Natural killer cell (primary cell): Measurements from ENCODE around the gene PIGK. TPM values are rescaled to one million over a fixed set of nuclear protein-coding genes. Genes with fewer than 3 reads are reported as not detected.

Experiments
- ATAC-seq, 3 donors: fragments of 150-1000 bp in 2 of 3; fragments of 200-7000 bp in 1 of 3; cut with Tn5 transposase; 1 replicate in 1 of 3; 2 replicates in 2 of 3; pipeline ENCODE4 v1.10.0; 2021; ENCODE audit warnings: mild to moderate bottlenecking in 2 of 3, moderate library complexity in 2 of 3
- DNase-seq, 2 donors: peaks; one replicate each; pipeline versions ENCODE4 v3.0.0 to v3.0.0-alpha.2; 2013 to 2021; ENCODE audit warnings: mixed read lengths in 1 of 2
- H3K27ac ChIP-seq: one replicate; pipeline ENCODE4 v1.5.1; 2013; ENCODE audit warnings: mild to moderate bottlenecking, low read length
- H3K27me3 ChIP-seq: one replicate; pipeline ENCODE4 v1.6.1; 2013; ENCODE audit warnings: low read length; ENCODE audit not compliant: control insufficient read depth, insufficient read depth
- H3K36me3 ChIP-seq: one replicate; pipeline ENCODE4 v1.6.1; 2013; ENCODE audit warnings: low read length; ENCODE audit not compliant: control insufficient read depth, insufficient read depth
- H3K4me1 ChIP-seq: one replicate; pipeline ENCODE4 v1.6.1; 2013; ENCODE audit warnings: low read length; ENCODE audit not compliant: control insufficient read depth, insufficient read depth
- H3K4me3 ChIP-seq: one replicate; pipeline ENCODE4 v1.5.1; 2013; ENCODE audit warnings: low read length
- H3K9me3 ChIP-seq: one replicate; pipeline ENCODE4 v1.6.1; 2013; ENCODE audit warnings: low read length; ENCODE audit not compliant: control insufficient read depth, insufficient read depth
- H3K27ac Mint-ChIP-seq, 2 donors: one replicate each; pipeline ENCODE4 v1.8.0; 2022; ENCODE audit warnings: mild to moderate bottlenecking in 2 of 2, mixed read lengths in 2 of 2, moderate library complexity in 1 of 2
- H3K27me3 Mint-ChIP-seq, 2 donors: one replicate each; pipeline ENCODE4 v1.8.0; 2022; ENCODE audit warnings: low read depth in 2 of 2, mixed read lengths in 2 of 2
- H3K36me3 Mint-ChIP-seq: one replicate; pipeline ENCODE4 v1.8.0; 2022; ENCODE audit warnings: mixed read lengths
- H3K4me1 Mint-ChIP-seq, 2 donors: one replicate each; pipeline ENCODE4 v1.8.0; 2022; ENCODE audit warnings: mixed read lengths in 2 of 2
- H3K4me3 Mint-ChIP-seq: one replicate; pipeline ENCODE4 v1.8.0; 2022; ENCODE audit warnings: mild to moderate bottlenecking, moderate library complexity, mixed read lengths
- H3K9me3 Mint-ChIP-seq, 2 donors: one replicate each; pipeline ENCODE4 v1.8.0; 2022; ENCODE audit warnings: mixed read lengths in 2 of 2
- WGBS: methylation state at CpG from one replicate; pipeline ENCODE4 v1.1.7; 2013; ENCODE audit warnings: missing lambda C conversion rate; ENCODE audit not compliant: insufficient coverage; 5-methylcytosine and 5-hydroxymethylcytosine counted together
- intact Hi-C: fragments of 100-400 bp; cut with micrococcal nuclease; formaldehyde crosslinking; loops from one replicate; pipeline ENCODE4 v1.14.2; 2022
- total RNA-seq, 4 donors: library from RNA; stranded (reverse); fragments of 120-200 nt in 1 of 4; gene quantifications; one replicate each; pipeline versions ENCODE4 v1.2.3 to v1.2.4, GENCODE V29; 2013 to 2022
- TF ChIP-seq, protein P1 (sequence below): fragments of 200-600 bp; IDR thresholded peaks from one replicate; pipeline ENCODE4 v1.8.0; 2022; ENCODE audit warnings: antibody characterized with exemption

Gene PIGK
- total RNA-seq, 3 donors from 2014 or later (not counting 1 experiment from before 2014, with no cell fraction given): 25.4 to 29.9 (median 27.8) TPM

GRCh38 chr1:77133731-77134358, 85.4 kb downstream of the PIGK start:
- Mint-ChIP-seq H3K27ac (no peak overlapping the region), H3K9me3 (no peaks in the 10 kb centered on the region), H3K4me3 (no peak overlapping the region), H3K36me3 (no peaks in the 10 kb centered on the region), H3K27me3 (no peaks in the 10 kb centered on the region), H3K4me1 (no peaks in the 10 kb centered on the region)
- Histone ChIP-seq H3K9me3 (no peaks in the 10 kb centered on the region), H3K4me1 (no peaks in the 10 kb centered on the region), H3K4me3 (no peak overlapping the region), H3K27ac (no peak overlapping the region), H3K36me3 (no peaks in the 10 kb centered on the region), H3K27me3 (no peaks in the 10 kb centered on the region)
- DNase-seq: no peak
- ATAC-seq: no peak
- WGBS: 92% methylated on average over 2 of the region's 3 CpGs
- intact Hi-C loops: no loop called here
- TF ChIP-seq, protein P1, sequence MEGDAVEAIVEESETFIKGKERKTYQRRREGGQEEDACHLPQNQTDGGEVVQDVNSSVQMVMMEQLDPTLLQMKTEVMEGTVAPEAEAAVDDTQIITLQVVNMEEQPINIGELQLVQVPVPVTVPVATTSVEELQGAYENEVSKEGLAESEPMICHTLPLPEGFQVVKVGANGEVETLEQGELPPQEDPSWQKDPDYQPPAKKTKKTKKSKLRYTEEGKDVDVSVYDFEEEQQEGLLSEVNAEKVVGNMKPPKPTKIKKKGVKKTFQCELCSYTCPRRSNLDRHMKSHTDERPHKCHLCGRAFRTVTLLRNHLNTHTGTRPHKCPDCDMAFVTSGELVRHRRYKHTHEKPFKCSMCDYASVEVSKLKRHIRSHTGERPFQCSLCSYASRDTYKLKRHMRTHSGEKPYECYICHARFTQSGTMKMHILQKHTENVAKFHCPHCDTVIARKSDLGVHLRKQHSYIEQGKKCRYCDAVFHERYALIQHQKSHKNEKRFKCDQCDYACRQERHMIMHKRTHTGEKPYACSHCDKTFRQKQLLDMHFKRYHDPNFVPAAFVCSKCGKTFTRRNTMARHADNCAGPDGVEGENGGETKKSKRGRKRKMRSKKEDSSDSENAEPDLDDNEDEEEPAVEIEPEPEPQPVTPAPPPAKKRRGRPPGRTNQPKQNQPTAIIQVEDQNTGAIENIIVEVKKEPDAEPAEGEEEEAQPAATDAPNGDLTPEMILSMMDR: no peak

DNA sequence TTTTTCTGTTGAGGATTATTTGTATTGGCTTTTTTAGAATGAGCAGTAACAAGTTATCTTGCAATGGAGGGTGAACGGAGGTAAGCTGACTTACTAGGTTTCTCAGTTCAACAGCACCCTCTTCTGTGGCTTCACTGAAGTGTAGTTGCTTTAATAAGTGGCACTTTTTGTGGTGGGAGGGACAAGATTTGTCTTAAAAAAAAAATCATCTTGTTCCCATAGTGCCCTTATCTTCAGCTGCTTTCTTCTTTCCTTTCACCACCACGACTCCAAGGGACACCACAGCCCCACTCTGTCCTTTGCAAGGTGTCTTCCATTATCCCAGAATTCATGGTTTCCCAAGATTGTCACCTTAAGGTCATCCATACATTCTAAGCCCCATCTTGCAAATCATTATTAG, 92.9 kb downstream of the PIGK start:
- TF ChIP-seq, protein P1: peak; percentile 9
- Histone ChIP-seq H3K4me3 (no peak overlapping the region), H3K4me1 (no peaks in the 10 kb centered on the region), H3K36me3 (no peaks in the 10 kb centered on the region), H3K27ac (no peak overlapping the region), H3K27me3 (no peaks in the 10 kb centered on the region), H3K9me3 (no peaks in the 10 kb centered on the region)
- DNase-seq (peak in 1 of 2 donors; percentile 63), ATAC-seq (peak in 2 of 3 donors; percentile 31 to 50)
- Mint-ChIP-seq H3K27ac (no peak overlapping the region), H3K27me3 (no peaks in the 10 kb centered on the region), H3K4me3 (no peak overlapping the region), H3K36me3 (no peaks in the 10 kb centered on the region), H3K9me3 (no peaks in the 10 kb centered on the region), H3K4me1 (peaks cover 0 to 4% of the 10 kb centered on the region in 2 donors)
- intact Hi-C loops: loop anchor here (1.0 kb wide), 1 partner anchor 972 kb away; no protein-coding TSS in a partner anchor
- 19% methylated on average over 2 of the region's 2 CpGs for WGBS

GRCh38 chr1:77121503-77121902, 97.7 kb downstream of the PIGK start:
- no peaks in the 10 kb centered on the region for H3K9me3 ChIP-seq
- H3K9me3 Mint-ChIP-seq: no peaks in the 10 kb centered on the region
- H3K4me3 ChIP-seq: no peak overlapping the region
- DNase-seq: no peak
- H3K27ac ChIP-seq: no peak overlapping the region
- intact Hi-C loops: no loop called here
- H3K4me1 Mint-ChIP-seq: peaks cover 0 to 3% of the 10 kb centered on the region in 2 donors
- 100% methylated on average over 1 of the region's 1 CpG for WGBS
- H3K27me3 Mint-ChIP-seq: no peaks in the 10 kb centered on the region
- H3K27ac Mint-ChIP-seq: no peak overlapping the region
- H3K4me3 Mint-ChIP-seq: no peak overlapping the region
- no peaks in the 10 kb centered on the region for H3K4me1 ChIP-seq
- TF ChIP-seq, protein P1: no peak
- peaks cover 17% of the 10 kb centered on the region for H3K36me3 Mint-ChIP-seq
- peaks cover 7% of the 10 kb centered on the region for H3K36me3 ChIP-seq
- no peak for ATAC-seq
- H3K27me3 ChIP-seq: no peaks in the 10 kb centered on the region

DNA sequence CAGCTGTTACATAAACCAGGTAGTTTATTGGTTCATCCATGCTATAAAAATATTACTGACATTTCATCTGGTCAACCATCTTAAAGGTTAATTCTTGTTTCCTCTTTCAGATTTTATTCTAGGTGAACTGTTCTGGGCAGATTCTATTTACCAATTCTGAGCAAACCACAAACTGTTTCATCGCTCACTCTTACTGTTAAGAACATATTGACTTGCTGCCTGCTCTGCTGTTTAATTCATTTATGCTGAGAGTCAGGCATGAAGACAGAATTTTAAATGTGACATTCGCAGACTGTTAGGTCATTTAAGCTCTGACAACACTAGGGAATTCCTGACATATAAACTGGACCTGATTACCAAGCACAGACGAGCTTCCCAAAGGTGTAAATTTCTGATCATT, 98.3 kb downstream of the PIGK start:
- Mint-ChIP-seq H3K4me1 (no peaks in the 10 kb centered on the region), H3K36me3 (peaks cover 17% of the 10 kb centered on the region), H3K4me3 (no peak overlapping the region), H3K27me3 (no peaks in the 10 kb centered on the region), H3K27ac (no peak overlapping the region), H3K9me3 (no peaks in the 10 kb centered on the region)
- no peak for DNase-seq
- TF ChIP-seq, protein P1: no peak
- Histone ChIP-seq H3K9me3 (no peaks in the 10 kb centered on the region), H3K27ac (no peak overlapping the region), H3K36me3 (peaks cover 7% of the 10 kb centered on the region), H3K4me1 (no peaks in the 10 kb centered on the region), H3K4me3 (no peak overlapping the region), H3K27me3 (no peaks in the 10 kb centered on the region)
- intact Hi-C loops: no loop called here
- 77% methylated on average over 3 of the region's 3 CpGs for WGBS
- ATAC-seq: no peak
